HepG2 (cell line): ENCODE results near the gene MOCS2. TPM values are rescaled to one million over a fixed set of nuclear protein-coding genes. Genes with fewer than 3 reads are reported as not detected.

Experiments
- BRD4 ChIP-seq: sonication (generic); formaldehyde crosslinking; IDR thresholded peaks from 2 replicates; pipeline ENCODE4 v1.4.0; 2020; ENCODE audit warnings: missing genetic modification reagents
- ERF ChIP-seq: IDR thresholded peaks from 2 replicates; pipeline ENCODE4 v1.6.1; 2018; ENCODE audit warnings: missing biosample characterization, missing genetic modification reagents
- HIVEP1 ChIP-seq: sonication (generic); formaldehyde crosslinking; IDR thresholded peaks from 2 replicates; pipeline ENCODE4 v1.4.0; 2020; ENCODE audit warnings: mild to moderate bottlenecking, missing genetic modification reagents
- YEATS2 ChIP-seq: sonication (generic); formaldehyde crosslinking; IDR thresholded peaks from 2 replicates; pipeline ENCODE4 v1.4.0; 2020; ENCODE audit warnings: missing genetic modification reagents, borderline replicate concordance
- ZBTB7B ChIP-seq: sonication (generic); formaldehyde crosslinking; IDR thresholded peaks from 2 replicates; pipeline ENCODE4 v1.4.0; 2020; ENCODE audit warnings: missing genetic modification reagents
- ZKSCAN8 ChIP-seq: IDR thresholded peaks from 2 replicates; pipeline ENCODE4 v1.6.1; 2016; ENCODE audit warnings: borderline replicate concordance, missing genetic modification reagents, missing compliant biosample characterization
- ZNF230 ChIP-seq: sonication (generic); formaldehyde crosslinking; IDR thresholded peaks from 2 replicates; pipeline ENCODE4 v1.4.0; 2020; ENCODE audit warnings: mild to moderate bottlenecking, missing genetic modification reagents
- ZNF232 ChIP-seq: sonication (generic); formaldehyde crosslinking; IDR thresholded peaks from 2 replicates; pipeline ENCODE4 v1.4.0; 2020; ENCODE audit warnings: missing genetic modification reagents, borderline replicate concordance
- ZNF235 ChIP-seq: sonication (generic); formaldehyde crosslinking; IDR thresholded peaks from 2 replicates; pipeline ENCODE4 v1.8.1; 2023; ENCODE audit warnings: mild to moderate bottlenecking, missing genetic modification reagents, borderline replicate concordance
- ZNF546 ChIP-seq: sonication (generic); formaldehyde crosslinking; conservative IDR thresholded peaks from 2 replicates; pipeline ENCODE4 v1.8.1; 2023; ENCODE audit warnings: mild to moderate bottlenecking, missing genetic modification reagents
- ZNF563 ChIP-seq: sonication (generic); formaldehyde crosslinking; IDR thresholded peaks from 2 replicates; pipeline ENCODE4 v1.8.0; 2022; ENCODE audit warnings: mild to moderate bottlenecking, moderate library complexity, missing genetic modification reagents
- ZNF660 ChIP-seq: sonication (generic); formaldehyde crosslinking; IDR thresholded peaks from 2 replicates; pipeline ENCODE4 v1.5.1; 2020; ENCODE audit warnings: mild to moderate bottlenecking, low read depth, missing genetic modification reagents, borderline replicate concordance
- ZNF772 ChIP-seq: sonication (generic); formaldehyde crosslinking; IDR thresholded peaks from 2 replicates; pipeline ENCODE4 v1.5.0; 2020; ENCODE audit warnings: mild to moderate bottlenecking, missing genetic modification reagents
- ZNF816 ChIP-seq: sonication (generic); formaldehyde crosslinking; IDR thresholded peaks from 2 replicates; pipeline ENCODE4 v1.8.0; 2022; ENCODE audit warnings: missing genetic modification reagents, mild to moderate bottlenecking, borderline replicate concordance
- ZNF891 ChIP-seq: sonication (generic); formaldehyde crosslinking; IDR thresholded peaks from 2 replicates; pipeline ENCODE4 v1.5.0; 2020; ENCODE audit warnings: mild to moderate bottlenecking, missing genetic modification reagents
- ZUFSP ChIP-seq: sonication (generic); formaldehyde crosslinking; IDR thresholded peaks from 2 replicates; pipeline ENCODE4 v1.9.0; 2021; ENCODE audit warnings: missing genetic modification reagents, mild to moderate bottlenecking, borderline replicate concordance
- polyA plus RNA-seq, 8 experiments: library from polyadenylated mRNA; depleted of rRNA in 3 of 8; stranded (reverse) in 7 of 8; unstranded in 1 of 8; fragments of >200 nt; fragmentation: Illumina TruSeq in 4 of 8; extraction: Trizol in 4 of 8; gene quantifications; 2 replicates each; pipeline versions ENCODE4 v1.2.1 to v1.2.3, GENCODE V29; 2011 to 2016; ENCODE audit warnings: low read depth in 4 of 8, missing spikeins in 1 of 8, mixed read lengths in 1 of 8; ENCODE audit not compliant: insufficient read depth in 1 of 8
- total RNA-seq, 5 experiments: library from RNA; depleted of rRNA; stranded (reverse); fragments of >200 nt; fragmentation: Illumina TruSeq; extraction: Trizol; gene quantifications; 2 replicates each; pipeline ENCODE4 v1.2.3, GENCODE V29; 2016; ENCODE audit warnings: low read depth in 1 of 5
- TF ChIP-seq, protein P1 (sequence below): sonication (generic); formaldehyde crosslinking; conservative IDR thresholded peaks from 2 replicates; pipeline ENCODE4 v1.4.0; 2020; ENCODE audit warnings: missing genetic modification reagents
- TF ChIP-seq, protein P2 (sequence below): sonication (generic); formaldehyde crosslinking; IDR thresholded peaks from 2 replicates; pipeline ENCODE4 v1.4.0; 2020; ENCODE audit warnings: missing genetic modification reagents, borderline replicate concordance
- TF ChIP-seq, protein P3 (sequence below): sonication (generic); formaldehyde crosslinking; IDR thresholded peaks from 2 replicates; pipeline ENCODE4 v1.8.1; 2023; ENCODE audit warnings: mild to moderate bottlenecking, missing genetic modification reagents

The MOCS2 gene
- total and polyA plus RNA-seq, 2 of the 13 experiments (the other 11 are each of a cell fraction or from before 2014, with no cell fraction given): 19.2 to 41.9 TPM

- TF ChIP-seq ZNF891 (peak; percentile 80), ZNF660 (no peak), ZUFSP (CRISPR knock-in tag) (no peak), ZNF563 (CRISPR knock-in tag) (peak; percentile 80), HIVEP1 (CRISPR knock-in tag) (peak; percentile 38; the same call in 1 of the 2 replicates), ERF (peak; percentile 88), BRD4 (CRISPR knock-in tag) (no peak; the same call in none of the 2 replicates), ZNF816 (CRISPR knock-in tag) (peak; percentile 57; the same call in 1 of the 2 replicates), ZNF546 (CRISPR knock-in tag) (0 out of 2 replicates have a peak, but pooled peaks have one; percentile 64), ZNF772 (CRISPR knock-in tag) (0 out of 2 replicates have a peak, but pooled peaks have one; percentile 35), ZNF230 (CRISPR knock-in tag) (peak; percentile 71; the same call in 1 of the 2 replicates), ZBTB7B (CRISPR knock-in tag) (no peak; the same call in 1 of the 2 replicates), ZKSCAN8 (peak; percentile 63), ZNF232 (0 out of 2 replicates have a peak, but pooled peaks have one; percentile 31), YEATS2 (CRISPR knock-in tag) (peak; percentile 64; the same call in 1 of the 2 replicates), ZNF235 (CRISPR knock-in tag) (no peak)
- TF ChIP-seq, protein P1, sequence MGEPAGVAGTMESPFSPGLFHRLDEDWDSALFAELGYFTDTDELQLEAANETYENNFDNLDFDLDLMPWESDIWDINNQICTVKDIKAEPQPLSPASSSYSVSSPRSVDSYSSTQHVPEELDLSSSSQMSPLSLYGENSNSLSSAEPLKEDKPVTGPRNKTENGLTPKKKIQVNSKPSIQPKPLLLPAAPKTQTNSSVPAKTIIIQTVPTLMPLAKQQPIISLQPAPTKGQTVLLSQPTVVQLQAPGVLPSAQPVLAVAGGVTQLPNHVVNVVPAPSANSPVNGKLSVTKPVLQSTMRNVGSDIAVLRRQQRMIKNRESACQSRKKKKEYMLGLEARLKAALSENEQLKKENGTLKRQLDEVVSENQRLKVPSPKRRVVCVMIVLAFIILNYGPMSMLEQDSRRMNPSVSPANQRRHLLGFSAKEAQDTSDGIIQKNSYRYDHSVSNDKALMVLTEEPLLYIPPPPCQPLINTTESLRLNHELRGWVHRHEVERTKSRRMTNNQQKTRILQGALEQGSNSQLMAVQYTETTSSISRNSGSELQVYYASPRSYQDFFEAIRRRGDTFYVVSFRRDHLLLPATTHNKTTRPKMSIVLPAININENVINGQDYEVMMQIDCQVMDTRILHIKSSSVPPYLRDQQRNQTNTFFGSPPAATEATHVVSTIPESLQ: peak; percentile 31; the same call in 1 of the 2 replicates
- TF ChIP-seq, protein P2, sequence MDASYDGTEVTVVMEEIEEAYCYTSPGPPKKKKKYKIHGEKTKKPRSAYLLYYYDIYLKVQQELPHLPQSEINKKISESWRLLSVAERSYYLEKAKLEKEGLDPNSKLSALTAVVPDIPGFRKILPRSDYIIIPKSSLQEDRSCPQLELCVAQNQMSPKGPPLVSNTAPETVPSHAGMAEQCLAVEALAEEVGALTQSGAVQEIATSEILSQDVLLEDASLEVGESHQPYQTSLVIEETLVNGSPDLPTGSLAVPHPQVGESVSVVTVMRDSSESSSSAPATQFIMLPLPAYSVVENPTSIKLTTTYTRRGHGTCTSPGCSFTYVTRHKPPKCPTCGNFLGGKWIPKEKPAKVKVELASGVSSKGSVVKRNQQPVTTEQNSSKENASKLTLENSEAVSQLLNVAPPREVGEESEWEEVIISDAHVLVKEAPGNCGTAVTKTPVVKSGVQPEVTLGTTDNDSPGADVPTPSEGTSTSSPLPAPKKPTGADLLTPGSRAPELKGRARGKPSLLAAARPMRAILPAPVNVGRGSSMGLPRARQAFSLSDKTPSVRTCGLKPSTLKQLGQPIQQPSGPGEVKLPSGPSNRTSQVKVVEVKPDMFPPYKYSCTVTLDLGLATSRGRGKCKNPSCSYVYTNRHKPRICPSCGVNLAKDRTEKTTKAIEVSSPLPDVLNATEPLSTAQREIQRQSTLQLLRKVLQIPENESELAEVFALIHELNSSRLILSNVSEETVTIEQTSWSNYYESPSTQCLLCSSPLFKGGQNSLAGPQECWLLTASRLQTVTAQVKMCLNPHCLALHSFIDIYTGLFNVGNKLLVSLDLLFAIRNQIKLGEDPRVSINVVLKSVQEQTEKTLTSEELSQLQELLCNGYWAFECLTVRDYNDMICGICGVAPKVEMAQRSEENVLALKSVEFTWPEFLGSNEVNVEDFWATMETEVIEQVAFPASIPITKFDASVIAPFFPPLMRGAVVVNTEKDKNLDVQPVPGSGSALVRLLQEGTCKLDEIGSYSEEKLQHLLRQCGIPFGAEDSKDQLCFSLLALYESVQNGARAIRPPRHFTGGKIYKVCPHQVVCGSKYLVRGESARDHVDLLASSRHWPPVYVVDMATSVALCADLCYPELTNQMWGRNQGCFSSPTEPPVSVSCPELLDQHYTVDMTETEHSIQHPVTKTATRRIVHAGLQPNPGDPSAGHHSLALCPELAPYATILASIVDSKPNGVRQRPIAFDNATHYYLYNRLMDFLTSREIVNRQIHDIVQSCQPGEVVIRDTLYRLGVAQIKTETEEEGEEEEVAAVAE (CRISPR knock-in tag): 0 out of 2 replicates have a peak, but pooled peaks have one; percentile 67
- TF ChIP-seq, protein P3, sequence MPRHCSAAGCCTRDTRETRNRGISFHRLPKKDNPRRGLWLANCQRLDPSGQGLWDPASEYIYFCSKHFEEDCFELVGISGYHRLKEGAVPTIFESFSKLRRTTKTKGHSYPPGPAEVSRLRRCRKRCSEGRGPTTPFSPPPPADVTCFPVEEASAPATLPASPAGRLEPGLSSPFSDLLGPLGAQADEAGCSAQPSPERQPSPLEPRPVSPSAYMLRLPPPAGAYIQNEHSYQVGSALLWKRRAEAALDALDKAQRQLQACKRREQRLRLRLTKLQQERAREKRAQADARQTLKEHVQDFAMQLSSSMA (CRISPR knock-in tag): 0 out of 2 replicates have a peak, but pooled peaks have one; percentile 58
These were observed at the start of gene MOCS2 (continued) for GRCh38 chr5:53109443-53110127.
